ENCODE data around the gene TMEM53. TPM values are rescaled to one million over a fixed set of nuclear protein-coding genes. Genes with fewer than 3 reads are reported as not detected.
"Not testable (repeated sequence)": the region's sequence is repeated elsewhere in the genome, so short reads cannot be mapped to it uniquely, and the experiment has no call there.

TMEM53 gene
- total RNA-seq, 6 experiments from 2014 or later = 3.2 to 5.0 (median 4.4) TPM

GRCh38 chr1:44672961-44673674 lies 1.2 kb downstream of the TMEM53 start:
- Mint-ChIP-seq H3K4me1 (ENCODE audit: low read depth) (peaks cover 31% of the 10 kb centered on the region), H3K9me3 (no peaks in the 10 kb centered on the region), H3K27ac (peak overlapping the region; percentile 89), H3K4me3 (peak overlapping the region; percentile 90), H3K36me3 (ENCODE audit: low read depth) (no peaks in the 10 kb centered on the region), H3K27me3 (ENCODE audit: insufficient read depth) (peaks cover 2% of the 10 kb centered on the region; the same call in 1 of the 2 replicates)
- DNase-seq = no peak
- no peak for TF ChIP-seq CTCF (IDR thresholded peaks at IDR 0.05)

GRCh38 chr1:44672254-44672955 lies 1.9 kb downstream of the TMEM53 start:
- H3K27ac Mint-ChIP-seq = peak overlapping the region; percentile 71
- peak overlapping the region; percentile 41; the same call in 1 of the 2 replicates for H3K4me3 Mint-ChIP-seq
- no peak for TF ChIP-seq CTCF (IDR thresholded peaks at IDR 0.05)
- H3K4me1 Mint-ChIP-seq (ENCODE audit: low read depth) = peaks cover 31% of the 10 kb centered on the region
- no peaks in the 10 kb centered on the region for H3K36me3 Mint-ChIP-seq (ENCODE audit: low read depth)
- peak; percentile 40 for DNase-seq
- peaks cover 2% of the 10 kb centered on the region; the same call in 1 of the 2 replicates for H3K27me3 Mint-ChIP-seq (ENCODE audit: insufficient read depth)
- H3K9me3 Mint-ChIP-seq = no peaks in the 10 kb centered on the region

- Mint-ChIP-seq H3K4me3 (no peak overlapping the region), H3K9me3 (no peaks in the 10 kb centered on the region), H3K27ac (no peak overlapping the region), H3K36me3 (ENCODE audit: low read depth) (no peaks in the 10 kb centered on the region), H3K27me3 (ENCODE audit: insufficient read depth) (peaks cover 2% of the 10 kb centered on the region; the same call in 1 of the 2 replicates), H3K4me1 (ENCODE audit: low read depth) (peaks cover 31% of the 10 kb centered on the region)
- no peak for DNase-seq
- no peak for TF ChIP-seq CTCF (IDR thresholded peaks at IDR 0.05)
Measured at GRCh38 chr1:44670751-44671640, 3.3 kb downstream of the TMEM53 start.

- DNase-seq; H3K27ac Mint-ChIP-seq; H3K4me3 Mint-ChIP-seq; H3K9me3 Mint-ChIP-seq; H3K4me1 Mint-ChIP-seq (ENCODE audit: low read depth); H3K36me3 Mint-ChIP-seq (ENCODE audit: low read depth); H3K27me3 Mint-ChIP-seq (ENCODE audit: insufficient read depth): not testable (repeated sequence)
Measured at GRCh38 chr1:44666719-44667118, 7.6 kb downstream of the TMEM53 start.

- no peak for TF ChIP-seq CTCF (IDR thresholded peaks at IDR 0.05)
- no peaks in the 10 kb centered on the region for H3K4me1 Mint-ChIP-seq (ENCODE audit: low read depth)
- no peak for DNase-seq
- peaks cover 2% of the 10 kb centered on the region for H3K27me3 Mint-ChIP-seq (ENCODE audit: insufficient read depth)
- H3K9me3 Mint-ChIP-seq = no peaks in the 10 kb centered on the region
- H3K36me3 Mint-ChIP-seq (ENCODE audit: low read depth) = no peaks in the 10 kb centered on the region
- H3K4me3 Mint-ChIP-seq = no peak overlapping the region
- H3K27ac Mint-ChIP-seq = no peak overlapping the region
Measured at GRCh38 chr1:44664730-44665370, 9.4 kb downstream of the TMEM53 start.
